GM19397 (cell line): ENCODE results near the gene FZD8.

Experiments used
- ATAC-seq: cut with Tn5 transposase; IDR thresholded peaks from one replicate; pipeline ENCODE4 v1.9.1; 2021; ENCODE audit warnings: mild to moderate bottlenecking, moderate library complexity; ENCODE audit not compliant: unreplicated experiment

FZD8 gene

GRCh38 chr10:35642793-35643114 is 658 bp upstream of the FZD8 start:
- ATAC-seq: no peak

GRCh38 chr10:35641676-35642034 is 441 bp downstream of the FZD8 start:
- peak; percentile 26 for ATAC-seq

GRCh38 chr10:35640951-35641675 is 983 bp downstream of the FZD8 start:
- peak; percentile 32 for ATAC-seq

GRCh38 chr10:35640474-35640873 is 1.6 kb downstream of the FZD8 start:
- ATAC-seq: peak; percentile 22

- no peak for ATAC-seq
Measured at GRCh38 chr10:35639728-35640401, 2.2 kb downstream of the FZD8 start.

GRCh38 chr10:35639021-35639727 is 2.9 kb downstream of the FZD8 start:
- ATAC-seq: no peak

GRCh38 chr10:35638101-35638500 is 4.0 kb downstream of the FZD8 start:
- no peak for ATAC-seq

GRCh38 chr10:35637462-35637861 is 4.6 kb downstream of the FZD8 start:
- no peak for ATAC-seq

- ATAC-seq: no peak
Measured at GRCh38 chr10:35636956-35637355, 5.1 kb downstream of the FZD8 start.

GRCh38 chr10:35635576-35635975 is 6.5 kb downstream of the FZD8 start:
- no peak for ATAC-seq

- no peak for ATAC-seq
Measured at GRCh38 chr10:35633006-35633980, 8.8 kb downstream of the FZD8 start.

GRCh38 chr10:35632027-35632426 is 10.1 kb downstream of the FZD8 start:
- no peak for ATAC-seq

- ATAC-seq: no peak
Measured at GRCh38 chr10:35631404-35631803, 10.7 kb downstream of the FZD8 start.

- ATAC-seq: no peak
Measured at GRCh38 chr10:35626971-35627507, 15.1 kb downstream of the FZD8 start.

- no peak for ATAC-seq
Measured at GRCh38 chr10:35614312-35614711, 27.8 kb downstream of the FZD8 start.

- ATAC-seq: no peak
Measured at GRCh38 chr10:35613597-35614226, 28.4 kb downstream of the FZD8 start.

- ATAC-seq: no peak
Measured at GRCh38 chr10:35613107-35613440, 29.0 kb downstream of the FZD8 start.

GRCh38 chr10:35612385-35613106 is 29.6 kb downstream of the FZD8 start:
- ATAC-seq: no peak

- no peak for ATAC-seq
Measured at GRCh38 chr10:35611750-35612149, 30.3 kb downstream of the FZD8 start.

GRCh38 chr10:35608328-35608672 is 33.8 kb downstream of the FZD8 start:
- ATAC-seq: no peak
